Measurements from ENCODE around the gene RAD50.
"Not testable (repeated sequence)": the region's sequence is repeated elsewhere in the genome, so short reads cannot be mapped to it uniquely, and the experiment has no call there.

The RAD50 gene

DNA sequence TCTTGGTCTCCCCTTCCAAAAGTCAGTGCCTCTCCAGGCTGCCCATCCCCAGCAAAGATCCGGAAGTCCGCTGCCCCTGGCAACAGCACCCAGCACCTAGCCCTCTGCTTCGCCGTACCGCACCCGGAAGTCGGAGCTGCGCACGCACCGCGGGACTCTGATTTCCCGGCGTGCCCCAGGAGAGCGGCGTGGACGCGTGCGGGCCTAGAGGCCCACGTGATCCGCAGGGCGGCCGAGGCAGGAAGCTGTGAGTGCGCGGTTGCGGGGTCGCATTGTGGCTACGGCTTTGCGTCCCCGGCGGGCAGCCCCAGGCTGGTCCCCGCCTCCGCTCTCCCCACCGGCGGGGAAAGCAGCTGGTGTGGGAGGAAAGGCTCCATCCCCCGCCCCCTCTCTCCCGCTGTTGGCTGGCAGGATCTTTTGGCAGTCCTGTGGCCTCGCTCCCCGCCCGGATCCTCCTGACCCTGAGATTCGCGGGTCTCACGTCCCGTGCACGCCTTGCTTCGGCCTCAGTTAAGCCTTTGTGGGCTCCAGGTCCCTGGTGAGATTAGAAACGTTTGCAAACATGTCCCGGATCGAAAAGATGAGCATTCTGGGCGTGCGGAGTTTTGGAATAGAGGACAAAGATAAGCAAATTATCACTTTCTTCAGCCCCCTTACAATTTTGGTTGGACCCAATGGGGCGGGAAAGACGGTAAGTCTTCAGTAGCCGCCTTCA is at the start of gene RAD50:
TSS of gene RAD50 (plus strand) at position 215 of the 715 bp plus-strand sequence. CDS start at position 563, 348 bp downstream.
- peak; percentile 93 for DNase-seq

DNA sequence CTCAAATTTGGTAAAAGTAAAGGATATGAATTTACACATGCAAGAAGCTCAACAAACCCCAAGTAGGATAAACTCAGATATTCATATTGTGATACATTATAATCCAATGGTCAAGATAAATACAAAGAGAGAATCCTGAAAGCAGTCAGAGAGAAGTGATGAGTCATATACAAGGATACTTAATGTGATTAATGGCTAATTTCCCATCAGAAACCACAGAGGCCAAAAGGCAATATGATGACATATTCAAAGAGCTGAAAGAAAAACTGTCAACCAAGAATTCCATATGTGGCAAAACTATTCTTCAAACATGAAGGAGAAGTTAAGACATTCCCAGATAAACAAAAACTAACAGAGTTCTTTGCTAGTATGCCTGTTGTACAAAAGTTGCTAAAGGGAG is 46.7 kb upstream of the RAD50 start:
- DNase-seq = no peak

DNA sequence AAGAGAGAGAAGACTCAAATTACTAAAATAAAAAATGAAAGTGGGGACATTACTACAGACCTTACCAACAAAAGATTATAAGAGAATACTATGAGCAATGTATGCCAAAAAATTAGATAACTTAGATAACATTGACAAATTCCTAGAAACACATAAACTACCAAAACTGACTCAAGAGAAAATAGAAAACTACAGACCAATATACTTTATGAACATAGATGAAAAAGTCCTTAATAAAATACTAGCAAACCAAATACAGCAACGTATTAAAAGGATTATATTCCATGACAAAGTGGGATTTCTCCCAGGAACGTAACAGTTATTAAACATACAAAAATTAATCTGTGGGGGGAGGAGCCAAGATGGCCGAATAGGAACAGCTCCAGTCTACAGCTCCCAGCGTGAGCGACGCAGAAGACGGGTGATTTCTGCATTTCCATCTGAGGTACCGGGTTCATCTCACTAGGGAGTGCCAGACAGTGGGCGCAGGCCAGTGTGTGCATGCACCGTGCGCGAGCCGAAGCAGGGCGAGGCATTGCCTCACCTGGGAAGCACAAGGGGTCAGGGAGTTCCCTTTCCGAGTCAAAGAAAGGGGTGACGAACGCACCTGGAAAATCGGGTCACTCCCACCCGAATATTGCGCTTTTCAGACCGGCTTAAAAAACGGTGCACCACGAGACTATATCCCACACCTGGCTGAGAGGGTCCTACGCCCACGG is 43.0 kb upstream of the RAD50 start:
- not testable (repeated sequence) for DNase-seq

DNA sequence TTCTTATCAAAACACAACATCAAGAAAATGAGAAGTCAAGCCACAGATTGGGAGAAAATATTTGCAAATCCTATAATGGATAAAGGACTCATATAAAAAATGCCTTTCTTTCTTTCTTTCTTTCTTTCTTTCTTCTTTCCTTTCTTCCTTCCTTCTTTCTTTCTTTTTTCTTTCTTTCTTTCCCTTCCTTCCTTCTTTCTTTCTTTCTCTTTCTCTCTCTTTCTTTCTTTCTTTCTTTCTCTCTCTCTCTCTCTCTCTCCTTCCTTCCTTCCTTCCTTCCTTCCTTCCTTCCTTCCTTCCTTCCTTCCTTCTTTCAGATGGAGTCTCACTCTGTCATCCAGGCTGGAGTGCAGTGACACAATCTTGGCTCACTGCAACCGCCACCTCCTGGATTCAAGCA is 34.7 kb upstream of the RAD50 start:
- not testable (repeated sequence) for DNase-seq

DNA sequence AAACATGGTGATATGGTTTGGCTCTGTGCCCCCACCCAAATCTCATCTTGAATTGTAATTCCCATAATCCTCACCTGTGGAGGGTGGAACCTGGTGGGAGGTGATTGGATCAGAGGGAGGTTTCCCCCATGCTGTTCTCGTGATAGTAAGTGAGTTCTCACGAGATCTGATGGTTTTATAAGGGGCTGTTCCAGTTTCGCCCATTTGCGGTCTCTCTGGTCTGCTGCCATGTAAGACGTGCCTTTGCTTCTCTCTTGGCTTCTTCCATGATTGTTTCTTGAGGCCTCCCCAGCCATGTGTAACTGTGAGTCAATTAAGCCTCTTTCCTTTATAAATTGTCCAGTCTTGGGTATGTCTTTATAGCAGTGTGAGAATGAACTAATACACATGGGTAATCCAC is 31.9 kb upstream of the RAD50 start:
- not testable (repeated sequence) for DNase-seq

DNA sequence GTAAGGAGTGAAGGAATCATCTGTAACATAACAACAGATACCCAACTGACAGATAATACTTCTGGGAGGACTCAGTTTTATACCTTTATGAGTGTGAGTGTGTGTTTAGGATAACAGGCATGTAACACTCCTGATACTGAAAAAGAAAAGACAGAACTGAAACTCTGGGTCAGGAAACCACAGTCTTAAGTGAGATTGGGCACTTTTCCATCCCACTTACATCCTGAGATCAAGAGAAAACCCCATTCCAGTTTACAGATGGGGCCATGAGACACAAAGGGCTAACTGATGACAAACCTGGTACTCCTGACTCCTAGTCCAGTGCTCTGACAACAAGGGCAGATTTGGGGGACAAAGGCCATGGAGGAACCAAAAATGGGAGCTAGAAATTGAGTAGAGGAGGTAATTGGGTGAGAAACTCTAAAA is 31.5 kb upstream of the RAD50 start:
- no peak for DNase-seq

DNA sequence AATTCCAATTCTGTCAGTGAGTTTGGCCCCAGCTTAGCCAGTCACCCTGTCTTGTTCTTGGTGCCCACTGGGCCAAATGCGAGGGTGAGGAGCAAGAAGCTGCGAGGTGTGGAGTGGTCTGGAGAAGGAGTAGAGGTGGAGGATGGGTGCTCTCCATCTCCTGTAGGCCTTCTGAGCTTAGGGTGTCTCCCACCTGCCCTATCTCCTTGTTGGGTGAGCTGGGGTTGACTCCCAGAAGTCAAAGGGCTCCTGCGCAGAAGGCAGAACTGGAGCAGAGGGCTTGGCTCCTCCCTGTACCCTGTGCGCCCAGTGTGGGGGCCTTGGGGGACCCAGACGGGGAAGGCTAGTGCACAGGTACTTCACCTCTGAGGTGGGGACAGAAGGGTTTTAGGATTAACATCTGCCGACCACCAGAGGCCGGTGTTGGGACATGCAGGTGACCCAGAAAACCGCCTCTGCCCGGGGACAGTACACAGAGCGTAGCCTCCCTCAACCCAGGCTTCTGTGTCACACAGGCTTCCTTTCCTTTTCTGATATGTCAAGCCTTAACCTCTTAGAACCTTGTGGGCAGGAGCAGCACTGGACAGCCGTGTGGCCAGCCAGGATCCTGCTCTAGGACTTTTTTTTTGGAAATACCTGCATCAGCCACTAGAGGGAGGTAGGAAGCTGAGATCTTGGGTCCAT is 30.3 kb upstream of the RAD50 start:
- peak; percentile 73 for DNase-seq

DNA sequence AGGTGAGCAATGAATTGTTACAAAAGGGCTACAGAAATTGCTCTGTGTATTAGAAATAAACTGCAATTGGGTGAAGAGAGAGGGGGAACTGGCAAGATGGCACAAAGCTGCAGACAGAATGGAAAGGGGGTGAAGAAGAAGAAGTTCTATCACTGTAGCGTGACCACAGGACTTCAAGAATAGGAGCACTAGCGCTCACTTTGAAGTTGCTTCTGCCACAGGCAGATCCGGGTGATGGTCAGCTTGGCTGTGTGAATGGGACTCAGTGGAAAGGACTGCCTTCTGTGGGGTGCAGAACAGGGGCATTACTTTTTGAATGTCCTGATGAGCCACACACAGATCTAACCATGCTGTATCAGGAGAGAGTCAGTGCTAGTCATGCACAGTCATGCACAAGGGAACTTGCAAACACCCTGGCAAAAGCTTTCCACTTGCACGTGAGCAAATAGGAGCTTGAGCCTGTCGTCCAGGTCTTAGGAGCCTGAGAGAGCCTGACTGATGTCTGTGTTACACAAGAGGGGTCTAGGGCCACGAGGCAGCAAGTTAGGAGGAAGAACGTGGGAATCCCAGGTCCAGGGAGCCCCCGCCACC is 29.7 kb upstream of the RAD50 start:
- peak; percentile 22 for DNase-seq

DNA sequence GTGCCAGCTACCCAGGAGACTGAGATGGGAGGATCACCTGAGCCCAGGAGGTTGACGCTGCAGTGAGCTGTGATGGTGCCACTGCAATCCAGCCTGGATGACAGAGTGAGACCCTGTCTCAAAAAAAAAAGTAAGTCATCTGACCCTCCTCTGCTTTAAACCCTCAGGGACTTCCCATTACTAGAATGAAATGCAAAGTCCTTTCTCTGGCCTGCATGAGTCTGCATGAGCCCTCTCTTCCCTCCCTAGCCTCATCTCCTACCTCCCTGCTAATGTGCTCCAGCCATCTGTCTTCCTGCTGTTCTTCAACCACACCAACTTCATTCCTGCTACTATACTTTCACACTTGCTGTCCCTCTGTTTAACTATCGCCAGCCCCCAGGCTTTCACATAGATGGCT is 28.8 kb upstream of the RAD50 start:
- DNase-seq = no peak

DNA sequence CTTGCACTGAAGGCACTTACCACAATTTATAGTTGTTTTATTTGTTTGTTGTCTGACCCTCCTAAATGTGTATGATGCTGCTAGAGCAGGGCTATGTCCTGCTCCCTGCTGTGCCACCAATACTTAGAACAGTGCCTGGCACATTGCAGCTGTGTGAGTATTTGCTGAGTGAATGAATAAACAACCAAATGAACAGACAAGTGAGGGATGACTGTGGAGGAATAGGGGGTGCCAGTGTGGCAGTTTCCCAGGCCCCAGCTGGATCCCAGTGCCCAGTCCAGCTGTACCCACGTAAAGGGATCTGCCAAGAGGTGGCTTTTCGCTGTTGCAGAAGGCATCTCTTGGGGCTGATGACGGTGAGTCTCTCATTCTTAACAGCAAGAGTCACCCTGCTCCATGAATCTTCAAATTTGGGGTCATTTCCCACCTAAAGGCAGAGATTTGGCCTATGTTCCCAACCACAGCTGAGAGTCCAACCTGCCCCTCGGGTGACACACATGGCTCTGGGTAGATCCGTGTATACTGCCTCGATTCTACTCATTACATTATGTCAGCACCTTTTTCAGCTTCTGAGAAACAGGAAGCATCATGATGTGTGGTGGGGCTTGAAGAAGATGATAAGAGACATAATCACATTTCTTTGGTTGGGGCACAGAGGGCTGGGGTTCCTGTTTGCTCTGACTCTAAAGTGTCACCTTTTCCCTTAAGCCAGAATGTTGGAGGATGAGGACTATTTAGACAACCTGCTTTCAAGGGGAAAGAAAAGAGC is 27.7 kb upstream of the RAD50 start:
- DNase-seq = peak; percentile 40

DNA sequence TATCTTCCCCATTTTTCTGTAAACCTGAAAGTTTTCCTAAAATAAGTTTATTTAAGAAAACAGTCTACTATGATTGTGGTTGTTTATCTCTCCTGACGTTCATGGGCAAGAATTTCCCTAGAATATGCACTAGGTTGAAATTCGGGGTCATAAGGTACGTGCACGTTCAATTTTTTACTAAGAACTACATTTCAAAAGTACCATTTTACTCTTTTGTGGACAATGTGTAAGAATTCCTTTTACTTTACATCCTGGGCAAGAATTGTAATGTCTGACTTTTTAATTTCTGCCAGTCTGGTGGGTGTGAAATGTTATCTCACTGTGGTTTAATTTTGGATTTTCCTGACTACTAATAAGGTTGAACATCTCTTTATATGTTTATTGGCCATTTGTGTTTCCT is 25.8 kb upstream of the RAD50 start:
- DNase-seq = no peak

DNA sequence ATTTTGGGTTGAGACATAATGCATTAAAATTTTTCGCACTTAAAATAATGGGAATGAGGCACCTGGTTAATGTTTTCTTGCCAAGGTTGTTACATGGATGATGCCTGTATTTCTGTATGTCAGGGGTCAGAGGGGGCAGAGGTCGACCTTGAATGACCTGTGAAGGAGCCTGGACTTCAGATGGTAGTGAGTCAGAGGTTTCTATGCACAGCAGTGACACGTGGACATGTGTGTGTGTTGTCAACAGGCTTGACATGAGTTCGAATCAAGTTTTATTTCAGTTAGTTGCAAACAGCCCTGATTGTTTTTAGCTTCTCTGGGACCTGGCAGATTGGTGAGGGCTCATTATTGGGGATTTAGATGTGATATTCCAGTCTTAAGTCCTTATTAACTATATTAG is 17.1 kb upstream of the RAD50 start:
- DNase-seq = no peak

DNA sequence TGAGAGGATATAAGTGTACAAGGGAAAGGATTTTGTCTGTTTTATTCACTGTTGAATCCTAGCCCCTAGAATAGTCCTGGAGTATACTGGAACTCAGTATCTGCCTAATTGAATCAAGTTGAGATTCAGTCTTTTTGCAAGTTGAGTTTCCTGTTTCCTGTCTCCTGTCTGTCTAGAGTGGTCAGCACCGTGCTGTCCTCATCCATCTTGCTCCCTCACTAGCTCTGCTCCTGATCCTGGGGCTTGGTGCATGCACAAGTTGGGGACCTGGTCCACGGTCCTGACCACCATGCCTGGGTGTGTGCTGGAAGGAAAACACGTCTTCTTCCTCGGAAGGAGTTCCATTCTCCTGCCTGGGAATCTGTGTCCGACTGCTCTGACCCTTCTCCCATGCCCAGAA is 16.6 kb upstream of the RAD50 start:
- DNase-seq = no peak

DNA sequence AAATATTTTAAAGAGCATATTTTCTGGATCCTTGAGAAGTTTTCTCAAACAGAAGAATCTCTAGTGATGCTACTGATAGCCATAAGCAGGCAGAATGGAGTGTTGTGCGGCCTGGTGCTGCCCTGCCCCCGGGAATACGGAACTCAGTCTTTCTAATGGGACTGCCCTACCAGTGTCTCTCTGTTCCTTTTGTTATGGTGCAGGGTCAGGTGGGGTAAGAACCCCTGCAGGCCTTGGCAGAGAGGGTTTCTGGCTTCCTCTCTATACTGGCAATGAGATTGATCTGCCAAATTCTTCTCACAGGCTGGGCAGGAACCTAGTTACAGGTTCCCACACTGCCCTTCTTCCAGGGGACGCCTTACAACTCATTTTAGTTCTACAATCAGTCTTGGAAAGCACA is 16.0 kb upstream of the RAD50 start:
- no peak for DNase-seq

DNA sequence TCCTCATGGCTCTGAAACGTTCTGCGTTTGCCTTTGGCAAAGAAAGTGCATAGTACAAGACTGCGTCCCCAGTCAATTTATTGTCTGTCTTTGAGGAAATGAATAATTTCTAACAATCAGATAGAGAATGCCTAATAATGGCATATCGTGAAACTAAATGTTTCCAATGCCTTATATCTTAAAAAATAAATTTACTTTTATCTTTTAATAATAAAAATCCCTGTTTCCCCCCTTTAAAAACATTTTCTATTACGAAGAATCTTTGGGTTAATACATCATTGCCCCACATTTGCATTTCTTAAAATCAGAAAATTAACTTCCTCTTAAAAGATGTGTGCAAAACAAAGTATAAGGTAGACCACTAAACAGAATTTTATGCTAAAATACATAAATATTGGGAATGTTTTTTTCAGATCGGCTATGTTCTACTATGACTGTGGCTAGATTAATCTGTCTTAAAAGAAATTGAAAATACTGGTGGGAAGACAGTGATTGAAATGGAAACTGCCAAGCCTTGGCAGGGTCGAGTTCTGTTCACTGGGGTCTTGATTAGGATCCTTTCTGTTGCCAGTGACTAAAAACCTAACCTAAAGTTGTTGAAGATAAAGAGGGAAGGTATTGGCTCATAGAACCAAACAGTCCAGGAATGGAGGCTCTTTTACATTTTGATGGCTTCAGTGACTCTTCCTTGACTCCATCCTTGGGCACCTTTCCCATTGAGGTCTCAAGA is 13.1 kb upstream of the RAD50 start, which contains the start of gene IL5:
TSS of gene IL5 (minus strand) at position 51 of the 730 bp plus-strand sequence. CDS start at position 7, 44 bp downstream.
- no peak for DNase-seq

DNA sequence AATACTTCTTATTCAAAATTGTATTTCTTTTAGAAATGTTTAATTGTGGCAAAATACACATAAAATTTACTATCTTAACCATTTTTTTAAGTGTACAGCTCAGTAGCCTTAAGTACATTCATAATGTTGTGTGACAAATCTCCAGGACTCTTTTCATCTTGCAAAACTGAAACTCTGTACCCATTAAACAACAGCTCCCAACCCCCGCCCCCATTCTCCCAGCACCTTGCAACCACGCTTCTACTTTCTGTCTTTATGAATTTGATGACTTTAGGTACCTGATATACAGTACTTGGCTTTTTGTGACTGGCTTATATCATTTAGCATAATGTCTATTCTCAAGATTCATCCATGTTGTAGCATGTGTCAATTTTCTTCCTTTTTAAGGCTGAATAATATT is 10.7 kb upstream of the RAD50 start:
- no peak for DNase-seq

DNA sequence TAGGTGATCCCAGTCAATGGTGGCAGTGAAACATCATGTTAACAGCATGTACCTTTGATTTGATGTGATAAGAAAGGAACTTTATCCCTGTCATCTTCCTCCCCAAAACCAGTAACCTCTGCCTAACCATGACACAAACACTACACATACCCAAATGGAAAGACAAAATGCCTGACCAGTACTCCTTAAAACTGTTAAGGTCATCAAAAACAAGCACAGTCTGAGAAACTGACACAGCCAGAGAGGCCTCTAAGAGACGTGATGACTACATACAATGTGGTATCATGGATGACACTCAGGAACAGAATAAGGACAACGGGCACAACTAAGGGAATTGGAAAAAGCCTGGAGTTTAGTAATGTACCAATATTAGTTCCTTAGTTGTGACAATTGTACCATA is 9.5 kb upstream of the RAD50 start:
- DNase-seq = no peak

DNA sequence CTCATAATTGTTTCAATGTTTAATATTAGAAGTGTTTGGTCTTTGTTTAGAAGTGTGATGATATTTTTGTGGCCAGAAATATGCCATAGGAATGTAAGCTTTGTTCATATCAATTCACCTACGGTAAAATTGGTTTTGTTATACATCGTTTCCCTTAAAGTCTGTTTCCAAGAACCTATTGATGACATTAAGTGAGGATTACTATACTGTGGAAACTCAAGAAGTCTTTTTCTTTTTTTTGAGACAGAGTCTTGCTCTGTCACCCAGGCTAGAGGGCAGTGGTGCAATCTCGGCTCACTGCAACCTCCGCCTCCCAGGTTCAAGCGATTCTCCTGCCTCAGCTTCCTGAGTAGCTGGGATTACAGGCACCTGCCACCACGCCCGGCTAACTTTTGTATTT is 7.9 kb upstream of the RAD50 start:
- DNase-seq = not testable (repeated sequence)

DNA sequence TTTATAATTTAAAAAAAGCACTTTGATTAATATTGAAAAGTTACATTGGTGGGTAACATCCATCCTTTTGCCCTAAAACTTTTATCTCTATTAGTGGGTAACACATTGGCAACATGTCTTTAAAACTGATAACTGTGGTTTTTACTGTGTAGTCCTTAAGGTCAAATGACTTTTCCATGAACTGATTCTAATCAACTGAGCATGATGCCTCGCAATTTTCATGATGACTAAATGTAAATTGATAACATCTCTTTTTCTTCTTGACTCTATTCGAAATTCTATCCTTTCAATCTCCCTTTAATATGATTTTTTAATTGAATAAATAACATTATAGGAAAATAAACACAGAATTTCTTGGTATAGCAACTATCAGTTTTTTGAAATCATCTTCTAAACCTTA is 7.2 kb upstream of the RAD50 start:
- peak; percentile 62 for DNase-seq

DNA sequence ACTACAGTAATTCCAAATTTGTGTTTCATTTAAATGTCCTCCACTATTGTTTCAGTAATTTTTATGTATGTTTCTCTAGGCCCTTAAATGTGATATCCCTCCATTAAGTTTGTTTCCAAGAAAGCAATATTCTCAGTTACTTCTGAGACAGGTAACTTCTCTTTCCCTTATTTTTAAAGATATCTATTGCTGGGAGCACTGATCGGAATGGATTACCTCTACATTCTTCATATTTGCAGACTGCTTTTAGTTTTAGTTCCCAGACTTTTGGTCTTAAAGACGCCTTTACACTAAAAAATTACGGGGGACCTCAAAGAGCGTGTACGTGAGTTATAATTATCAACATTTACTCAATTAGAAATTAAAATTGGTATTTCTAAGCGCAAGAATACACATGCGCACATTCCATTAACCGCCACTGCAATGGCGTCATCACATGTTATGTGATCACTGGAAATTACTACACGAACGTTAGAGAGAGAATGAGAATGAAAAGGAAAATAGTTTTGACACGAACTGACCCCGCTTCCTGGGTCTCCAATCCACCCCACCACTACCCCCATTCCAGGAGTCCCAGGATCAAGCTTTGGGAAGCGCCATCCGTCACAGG is 519 bp upstream of the RAD50 start:
- no peak for DNase-seq

DNA sequence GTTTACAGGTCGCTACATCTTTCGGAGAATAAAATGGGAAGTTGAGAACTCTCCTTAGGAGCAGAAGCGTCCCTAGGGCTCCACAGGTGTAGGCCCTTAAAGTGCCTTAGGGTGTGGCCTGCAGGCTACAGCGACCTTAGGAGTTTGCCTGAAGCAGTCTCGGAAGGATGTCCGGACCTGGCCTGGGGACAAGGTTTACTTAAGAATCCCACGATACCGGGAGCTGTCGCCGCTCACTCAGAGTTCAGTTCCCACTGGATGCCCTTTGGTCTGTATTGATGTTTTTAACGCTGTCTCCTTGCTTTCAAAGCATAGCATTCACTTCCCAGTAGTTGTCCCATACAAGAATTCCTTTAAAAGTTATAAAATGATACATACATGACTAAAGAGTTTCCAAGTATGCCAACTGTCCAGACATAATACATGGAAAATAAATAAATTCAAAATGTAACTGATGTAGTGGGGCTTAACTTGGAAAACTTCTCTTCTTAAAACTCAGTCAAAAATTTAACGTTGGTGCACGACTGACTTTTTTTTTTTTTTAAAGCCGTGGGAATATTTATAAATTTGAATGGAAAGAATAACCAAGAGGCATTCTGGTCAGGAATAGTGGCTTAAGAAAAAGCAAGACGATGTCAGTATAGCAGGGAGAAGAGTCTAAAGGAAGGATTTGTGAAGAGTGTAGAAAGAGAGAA is 848 bp downstream of the RAD50 start:
- DNase-seq = peak; percentile 66

All from hematopoietic multipotent progenitor cell treated with erythropoietin and hydrocortisone succinate and interleukin-3 and kit ligand, for 8 days (in vitro differentiated cells).